K562 (cell line): ENCODE results near the gene ACAP2. TPM values are rescaled to one million over a fixed set of nuclear protein-coding genes. Genes with fewer than 3 reads are reported as not detected.

Experiments
- CHD7 ChIP-seq: fragments of 200-600 bp; sonication (generic); IDR thresholded peaks from one replicate; pipeline ENCODE4 v1.6.1; 2012; ENCODE audit warnings: mild to moderate bottlenecking, low read depth, low read length, inconsistent platforms
- HIVEP1 ChIP-seq: fragments of 250-450 bp; sonication (Bioruptor Pico); IDR thresholded peaks from 2 replicates; pipeline ENCODE4 v1.4.0; 2020; ENCODE audit warnings: mild to moderate bottlenecking
- NCOA1 ChIP-seq: fragments of 450-650 bp; IDR thresholded peaks from 2 replicates; pipeline ENCODE4 v1.6.1; 2016; ENCODE audit warnings: low read depth
- PHB2 ChIP-seq: fragments of 450-650 bp; IDR thresholded peaks from 2 replicates; pipeline ENCODE4 v1.6.1; 2017; ENCODE audit warnings: low read depth
- PKNOX1 ChIP-seq: fragments of 450-650 bp; IDR thresholded peaks from 2 replicates; pipeline ENCODE4 v1.6.1; 2016
- RBM22 ChIP-seq: fragments of 200-400 bp; formaldehyde crosslinking; IDR thresholded peaks from 2 replicates; pipeline ENCODE4 v1.6.1; 2018; ENCODE audit warnings: low read length, low read depth; ENCODE audit not compliant: poor library complexity, severe bottlenecking
- SIN3A ChIP-seq, 2 experiments: fragments of 150-350 bp in 1 of 2; IDR thresholded peaks; 2 replicates each; pipeline ENCODE4 v1.6.1; 2011 to 2016; ENCODE audit warnings: borderline replicate concordance in 2 of 2, low read depth in 2 of 2, low read length in 2 of 2, mild to moderate bottlenecking in 2 of 2, moderate library complexity in 2 of 2; ENCODE audit not compliant: control insufficient read depth in 1 of 2
- TEAD1 ChIP-seq, 2 experiments: fragments of 450-650 bp in 1 of 2; sonication (generic) in 1 of 2; formaldehyde crosslinking; IDR thresholded peaks; 2 replicates each; pipeline versions ENCODE4 v1.4.0 to v1.8.0; 2020 to 2022; ENCODE audit warnings: mild to moderate bottlenecking in 2 of 2, missing genetic modification reagents in 1 of 2
- ZNF436 ChIP-seq: fragments of 250-450, 450-650 bp; sonication (Bioruptor Pico); formaldehyde crosslinking; IDR thresholded peaks from 2 replicates; pipeline ENCODE4 v1.7.0; 2020; ENCODE audit warnings: mild to moderate bottlenecking
- polyA plus RNA-seq, 8 experiments: library from polyadenylated mRNA; depleted of rRNA in 4 of 8; stranded (reverse) in 5 of 8; unstranded in 3 of 8; fragments of >200 nt; fragmentation: Nextera tagmentation in 2 of 8; fragmentation: Illumina TruSeq in 1 of 8; extraction: Ambion mirVana in 2 of 8; extraction: Trizol in 1 of 8; gene quantifications; 2 replicates each; pipeline versions ENCODE4 v1.2.1 to v1.2.3, GENCODE V29; 2011 to 2014; ENCODE audit warnings: inconsistent platforms in 1 of 8, missing spikeins in 1 of 8
- total RNA-seq, 7 experiments: library from RNA; depleted of rRNA in 6 of 7; stranded (reverse); fragments of >200 nt in 6 of 7; fragmentation: Illumina TruSeq in 2 of 7; extraction: Trizol in 2 of 7; gene quantifications; 2 replicates each; pipeline versions ENCODE4 v1.2.1 to v1.2.3, GENCODE V29; 2011 to 2021; ENCODE audit warnings: low replicate concordance in 1 of 7
- TF ChIP-seq, protein P1 (sequence below): fragments of 450-650 bp; IDR thresholded peaks from 2 replicates; pipeline ENCODE4 v1.6.1; 2016; ENCODE audit warnings: low read depth, mild to moderate bottlenecking, moderate library complexity
- TF ChIP-seq, protein P2 (sequence below): fragments of 250-450 bp; sonication (Bioruptor Pico); IDR thresholded peaks from 2 replicates; pipeline ENCODE4 v1.4.0; 2020; ENCODE audit warnings: mild to moderate bottlenecking

The ACAP2 gene
- total and polyA plus RNA-seq, 9 of the 15 experiments (the other 6 are each of a cell fraction or from before 2014, with no cell fraction given) = 10.6 to 52.7 (median 34.4) TPM

DNA sequence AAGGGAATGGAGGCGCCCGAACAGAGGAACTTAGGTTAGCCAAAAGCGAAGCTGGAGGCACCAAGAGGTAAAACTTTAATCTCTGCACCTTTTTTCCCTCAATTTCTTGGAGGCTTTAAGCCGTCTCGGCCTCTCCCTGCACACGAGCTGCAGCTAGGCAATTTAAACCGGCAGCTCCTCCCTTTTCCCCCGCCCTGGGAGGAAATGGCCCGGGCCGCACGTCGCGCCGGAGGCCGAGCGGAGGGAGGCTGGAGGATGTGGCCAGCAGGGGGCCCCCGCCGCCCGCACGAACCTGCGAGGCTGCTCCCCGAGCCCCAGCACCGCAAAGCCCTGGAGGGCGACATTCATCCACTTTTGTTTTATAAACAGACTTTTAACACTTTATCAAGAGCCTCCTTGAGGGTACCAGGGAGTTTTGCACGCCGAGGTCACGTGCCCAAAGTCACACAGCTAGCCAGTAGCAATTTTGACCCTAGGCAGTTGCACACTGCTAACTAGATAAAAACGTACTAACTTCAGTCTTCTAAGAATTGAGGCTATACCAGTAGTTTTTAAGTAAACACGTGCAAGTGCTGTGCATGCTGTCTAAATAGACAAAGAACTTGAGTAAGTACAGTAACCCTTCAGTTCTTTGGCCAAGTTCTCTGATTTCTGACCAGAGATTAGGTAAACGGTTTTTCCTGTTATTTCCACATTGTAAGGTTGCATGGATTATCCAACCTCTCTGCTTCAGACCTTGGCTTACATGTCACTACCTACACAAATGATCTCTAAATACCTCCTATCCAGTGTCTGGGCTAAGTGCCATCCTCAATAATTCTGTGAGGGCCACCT lies 171.2 kb downstream of the ACAP2 start (continued):
- TF ChIP-seq HIVEP1 (CRISPR knock-in tag) (no peak), CHD7 (peak; percentile 51), PHB2 (no peak), SIN3A (IDR thresholded peaks at IDR 0.05; ENCODE audit: borderline replicate concordance in 2 of 2, control insufficient read depth in 1 of 2, low read depth in 2 of 2, low read length in 2 of 2) (0 out of 4 replicates have a peak, but pooled peaks of 1 of the 2 experiments have one; percentile 64), TEAD1 (CRISPR knock-in tag; IDR thresholded peaks at IDR 0.05) (peak in 1 of 2 experiments; percentile 73; a peak in 2 of 4 replicates), PKNOX1 (no peak), NCOA1 (peak; percentile 32; the same call in 1 of the 2 replicates), ZNF436 (CRISPR knock-in tag) (0 out of 2 replicates have a peak, but pooled peaks have one; percentile 23), RBM22 (peak; percentile 96)
- TF ChIP-seq, protein P1, sequence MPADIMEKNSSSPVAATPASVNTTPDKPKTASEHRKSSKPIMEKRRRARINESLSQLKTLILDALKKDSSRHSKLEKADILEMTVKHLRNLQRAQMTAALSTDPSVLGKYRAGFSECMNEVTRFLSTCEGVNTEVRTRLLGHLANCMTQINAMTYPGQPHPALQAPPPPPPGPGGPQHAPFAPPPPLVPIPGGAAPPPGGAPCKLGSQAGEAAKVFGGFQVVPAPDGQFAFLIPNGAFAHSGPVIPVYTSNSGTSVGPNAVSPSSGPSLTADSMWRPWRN = peak; percentile 43; the same call in 1 of the 2 replicates
- TF ChIP-seq, protein P2, sequence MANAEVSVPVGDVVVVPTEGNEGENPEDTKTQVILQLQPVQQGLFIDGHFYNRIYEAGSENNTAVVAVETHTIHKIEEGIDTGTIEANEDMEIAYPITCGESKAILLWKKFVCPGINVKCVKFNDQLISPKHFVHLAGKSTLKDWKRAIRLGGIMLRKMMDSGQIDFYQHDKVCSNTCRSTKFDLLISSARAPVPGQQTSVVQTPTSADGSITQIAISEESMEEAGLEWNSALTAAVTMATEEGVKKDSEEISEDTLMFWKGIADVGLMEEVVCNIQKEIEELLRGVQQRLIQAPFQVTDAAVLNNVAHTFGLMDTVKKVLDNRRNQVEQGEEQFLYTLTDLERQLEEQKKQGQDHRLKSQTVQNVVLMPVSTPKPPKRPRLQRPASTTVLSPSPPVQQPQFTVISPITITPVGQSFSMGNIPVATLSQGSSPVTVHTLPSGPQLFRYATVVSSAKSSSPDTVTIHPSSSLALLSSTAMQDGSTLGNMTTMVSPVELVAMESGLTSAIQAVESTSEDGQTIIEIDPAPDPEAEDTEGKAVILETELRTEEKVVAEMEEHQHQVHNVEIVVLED = peak; percentile 66
